Activated CD8-positive, alpha-beta memory T cell treated with anti-CD3 and anti-CD28 coated beads, Interleukin-2, amount 50 U/mL, for 1 hour (primary cell): ENCODE results near the gene ARVCF.

ENCODE experiments used
- DNase-seq: peaks from one replicate; pipeline ENCODE4 v3.0.0-alpha.2; 2020; ENCODE audit errors: extremely low read depth

The ARVCF gene

DNA sequence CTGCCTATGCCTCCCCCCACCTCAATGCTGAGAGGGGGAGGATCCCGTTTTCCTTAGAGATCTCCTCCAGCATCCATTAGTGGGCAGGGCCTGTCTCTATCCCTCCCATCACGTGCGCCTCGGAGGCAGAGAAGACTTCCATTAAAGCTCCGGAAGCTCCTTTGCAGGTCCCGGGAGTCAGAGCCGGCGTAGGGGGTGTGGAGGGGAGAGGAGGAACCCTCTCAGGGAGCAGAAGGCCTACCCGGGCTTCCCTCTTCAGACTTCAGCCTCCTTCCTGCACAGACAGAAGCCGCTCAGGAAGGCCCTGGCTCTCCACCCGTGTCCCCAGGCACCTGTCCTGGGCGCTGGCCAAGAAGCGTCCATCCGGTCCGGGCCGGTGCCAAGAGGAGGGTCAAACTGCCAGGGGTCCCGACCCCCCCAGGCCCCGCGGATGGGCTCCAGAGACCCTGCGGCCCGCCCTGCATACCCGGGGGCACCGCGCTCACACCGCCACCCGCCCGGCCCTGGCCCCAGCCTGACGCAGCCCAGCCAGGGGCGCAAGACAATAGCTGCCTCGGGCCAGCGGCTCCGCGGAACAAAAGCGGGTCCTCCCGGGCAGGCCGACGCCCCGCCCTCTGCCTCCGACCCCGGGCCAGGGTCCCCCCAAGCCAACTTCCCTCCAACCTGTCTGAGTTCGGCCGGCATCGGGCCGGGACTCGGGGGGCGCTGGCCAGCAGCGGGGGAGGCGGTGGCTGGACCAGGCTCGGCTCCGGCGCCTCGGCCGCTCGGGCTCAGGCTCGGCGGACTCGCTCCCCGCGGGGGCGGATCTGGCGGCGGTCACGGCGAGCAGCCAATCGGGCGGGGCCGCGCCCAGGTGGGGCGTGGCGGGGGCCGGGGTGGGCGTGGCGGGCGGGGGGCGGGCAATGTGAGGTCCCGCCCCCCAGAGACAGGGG is 29.9 kb downstream of the ARVCF start:
- DNase-seq: peak; percentile 21

- no peak for DNase-seq
These were observed 30.6 kb downstream of the ARVCF start for GRCh38 chr22:19986011-19986409.

DNA sequence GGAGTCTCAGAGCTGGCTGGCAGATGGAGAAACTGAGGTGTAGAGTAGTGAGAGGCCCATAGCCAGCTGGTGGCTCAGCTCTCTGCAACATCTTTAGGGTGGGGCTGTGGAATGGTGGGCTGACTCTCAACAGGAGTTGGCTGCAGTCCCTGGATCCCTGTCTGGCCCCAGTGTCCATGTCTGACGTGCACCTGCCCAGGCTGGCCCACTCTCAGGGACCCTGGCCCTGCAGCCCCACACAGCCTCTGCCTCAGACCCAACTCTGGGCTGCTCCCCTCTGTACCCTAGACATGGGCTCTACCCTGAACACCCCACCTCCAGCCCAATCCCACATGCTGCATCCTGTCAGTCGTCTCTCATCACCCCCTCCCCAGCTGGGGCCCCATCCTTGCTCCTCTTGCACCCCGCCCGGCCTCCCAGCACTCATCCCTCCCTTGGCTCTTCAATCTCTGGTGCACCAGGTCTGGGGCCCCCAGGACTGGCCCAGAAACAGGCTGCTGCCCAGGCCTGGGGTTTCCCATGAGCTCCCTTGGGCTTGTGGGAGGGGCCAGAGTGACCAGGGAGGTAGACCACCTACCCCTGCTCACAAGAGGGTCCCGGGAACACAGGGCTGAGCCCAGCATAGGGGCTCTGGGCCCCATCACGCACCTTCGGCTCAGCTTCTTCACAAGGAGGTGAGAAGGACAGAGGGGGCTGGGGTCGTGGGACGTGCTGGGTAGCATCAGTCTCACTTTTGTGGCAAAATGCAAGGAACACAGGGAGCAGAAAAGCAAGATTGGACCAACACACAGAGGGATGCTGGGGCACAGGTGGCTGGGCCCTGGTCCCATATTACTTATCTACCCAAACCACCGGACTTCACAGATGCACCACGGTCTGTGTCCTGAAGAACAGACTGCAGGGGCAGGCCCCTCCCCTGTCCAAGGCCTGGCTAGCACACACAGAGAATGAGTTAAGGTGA is 31.5 kb downstream of the ARVCF start:
- DNase-seq: no peak

DNA sequence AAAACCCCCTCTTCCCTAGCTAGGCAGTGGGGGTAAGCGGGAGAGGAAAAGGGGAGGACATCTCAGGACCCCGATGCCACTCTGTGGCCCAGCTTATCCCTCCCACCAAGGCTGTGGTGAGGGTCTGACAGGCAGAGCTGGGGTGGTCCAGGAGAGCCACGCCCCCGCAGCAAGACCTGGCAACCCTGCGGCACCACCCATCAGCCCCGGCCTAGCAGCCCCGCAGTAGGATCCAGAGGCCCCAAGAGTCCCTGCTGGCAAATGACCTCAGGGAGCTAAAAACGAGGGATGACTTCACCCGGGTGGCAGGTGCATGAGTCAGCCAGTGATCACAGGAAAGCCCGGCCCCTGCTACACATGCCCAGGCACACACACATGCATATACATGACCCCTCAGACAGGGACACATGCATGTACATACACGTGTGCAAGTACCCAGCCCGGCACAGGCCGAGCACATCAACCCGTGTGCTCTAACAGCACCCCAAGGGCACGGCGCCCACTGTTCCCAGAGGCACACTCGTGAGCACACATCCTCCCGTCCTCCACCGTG is 32.3 kb downstream of the ARVCF start:
- no peak for DNase-seq

GRCh38 chr22:19983741-19984140 is 32.9 kb downstream of the ARVCF start:
- DNase-seq: no peak

- no peak for DNase-seq
These were observed 33.5 kb downstream of the ARVCF start for GRCh38 chr22:19982991-19983578.

DNA sequence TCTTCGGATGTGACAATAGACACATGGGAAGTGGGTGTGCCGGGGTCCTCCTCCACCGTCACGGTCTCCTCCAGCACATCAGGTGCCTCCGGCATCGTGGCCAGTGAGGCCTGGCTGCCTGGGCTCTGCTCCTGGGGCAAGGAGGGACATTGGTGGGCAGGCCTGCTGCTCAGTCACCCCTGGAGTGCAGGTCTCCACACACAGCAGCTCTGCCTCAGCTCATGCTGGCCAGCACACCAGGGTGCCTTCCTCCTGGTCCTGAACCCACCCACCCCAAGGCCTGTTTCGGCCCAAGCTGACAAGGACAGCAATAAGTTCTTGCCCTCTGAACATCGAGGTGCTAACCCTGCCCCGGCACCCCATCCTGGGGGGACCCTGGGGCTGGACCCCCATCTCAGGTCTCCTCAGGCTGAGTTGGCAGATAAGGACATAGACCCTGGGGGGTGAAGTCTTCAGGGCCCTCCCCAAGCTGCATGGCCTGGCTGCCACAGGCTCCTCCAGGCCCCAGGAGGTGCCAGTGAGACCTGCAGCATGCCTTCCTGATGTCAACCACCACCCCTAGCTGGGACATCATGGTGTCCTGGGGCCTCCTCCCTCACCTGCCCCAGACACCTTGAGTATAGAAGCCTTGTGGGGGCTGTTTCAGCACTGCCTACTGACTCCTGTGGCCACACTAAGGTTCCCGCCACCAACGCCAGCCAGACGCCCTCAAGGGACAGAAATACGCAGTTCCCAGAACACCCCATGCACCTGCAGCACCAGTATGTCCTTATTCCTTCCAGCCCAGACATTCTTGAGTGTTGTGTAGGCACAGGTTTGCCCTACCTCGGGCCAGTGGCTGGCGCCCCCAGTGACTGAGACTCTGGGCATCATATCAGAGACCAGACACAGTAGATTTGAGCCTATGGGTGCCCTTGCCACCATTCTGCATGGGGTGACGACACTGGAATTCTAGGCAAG is 34.4 kb downstream of the ARVCF start:
- DNase-seq: no peak

GRCh38 chr22:19981171-19981960 is 35.3 kb downstream of the ARVCF start:
- no peak for DNase-seq

- DNase-seq: no peak
These were observed 35.9 kb downstream of the ARVCF start for GRCh38 chr22:19980766-19981165.

- DNase-seq: no peak
These were observed 36.7 kb downstream of the ARVCF start for GRCh38 chr22:19979712-19980493.

DNA sequence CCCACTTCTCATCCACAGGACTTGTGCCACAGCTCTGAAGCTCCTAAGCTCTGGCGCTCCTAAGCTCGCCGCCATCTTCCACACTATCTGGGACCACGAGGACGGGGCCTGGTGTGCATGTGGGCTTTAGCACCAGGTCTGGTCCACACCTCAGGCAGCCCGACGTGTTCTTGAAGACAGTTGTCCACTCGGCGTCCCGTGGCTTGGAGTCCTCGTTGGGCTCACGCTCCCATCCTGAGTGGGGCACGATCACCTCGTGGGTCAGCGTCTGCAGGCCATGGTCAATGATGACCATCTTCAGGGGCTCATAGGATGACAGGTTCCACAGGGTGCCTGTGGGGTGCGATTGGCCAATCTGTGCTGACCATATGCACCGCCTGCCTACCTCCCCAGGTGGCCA is 37.9 kb downstream of the ARVCF start:
- no peak for DNase-seq

GRCh38 chr22:19977296-19978243 is 39.1 kb downstream of the ARVCF start:
- no peak for DNase-seq

GRCh38 chr22:19976671-19977070 is 40.0 kb downstream of the ARVCF start:
- no peak for DNase-seq

DNA sequence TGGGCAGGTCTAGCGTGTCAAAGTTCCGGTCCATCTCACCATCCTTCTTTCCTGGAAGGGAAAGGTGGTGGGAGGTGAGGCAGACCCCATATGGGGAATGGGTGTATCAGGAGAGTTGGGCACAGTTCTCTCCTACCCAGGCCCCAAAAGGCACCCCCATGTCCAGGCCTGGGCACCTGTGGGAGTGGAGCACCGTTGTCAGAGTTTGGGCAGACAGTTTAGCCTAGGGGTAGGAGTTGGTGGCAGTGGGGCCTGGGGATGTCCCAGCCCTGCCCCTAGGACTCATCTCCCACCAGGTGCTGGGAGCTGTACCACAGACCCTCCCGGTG is 41.0 kb downstream of the ARVCF start:
- no peak for DNase-seq

DNA sequence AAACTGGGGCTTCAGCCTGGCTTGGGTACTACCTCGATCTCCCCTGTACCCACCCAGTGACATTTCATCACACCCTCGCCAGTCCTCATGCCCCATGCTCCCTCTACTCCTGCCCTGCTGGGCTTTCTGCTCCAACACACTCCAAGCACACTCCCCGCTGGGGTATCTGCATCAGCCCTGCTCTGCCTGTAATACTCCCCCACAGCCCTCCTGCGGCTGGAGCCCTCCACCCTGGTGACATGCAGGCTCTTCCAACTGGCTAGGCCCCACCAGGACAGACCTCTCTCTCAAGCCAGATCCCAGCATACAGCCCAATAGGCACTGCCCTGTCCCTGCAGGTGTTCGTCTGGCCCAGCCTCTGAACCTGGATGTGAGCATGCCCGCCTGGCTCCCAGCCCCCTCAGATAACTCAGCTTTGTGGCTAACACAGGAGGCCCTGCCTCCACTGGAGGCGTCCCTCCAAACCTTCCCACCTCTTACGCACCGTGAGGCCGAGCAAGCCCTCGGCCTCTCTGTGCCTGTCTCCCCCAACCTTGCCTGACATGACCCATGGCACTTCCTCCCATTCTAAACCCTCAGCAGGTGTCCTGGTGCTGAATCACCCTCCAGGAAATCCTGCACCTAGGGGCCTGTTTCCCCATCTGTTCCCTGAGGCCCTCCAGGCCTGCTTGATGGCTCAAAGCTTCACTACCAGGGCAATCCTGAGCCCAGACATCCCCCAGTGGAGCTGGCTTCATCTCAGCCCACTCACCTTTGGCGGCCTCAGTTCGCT is 41.5 kb downstream of the ARVCF start:
- DNase-seq: no peak

DNA sequence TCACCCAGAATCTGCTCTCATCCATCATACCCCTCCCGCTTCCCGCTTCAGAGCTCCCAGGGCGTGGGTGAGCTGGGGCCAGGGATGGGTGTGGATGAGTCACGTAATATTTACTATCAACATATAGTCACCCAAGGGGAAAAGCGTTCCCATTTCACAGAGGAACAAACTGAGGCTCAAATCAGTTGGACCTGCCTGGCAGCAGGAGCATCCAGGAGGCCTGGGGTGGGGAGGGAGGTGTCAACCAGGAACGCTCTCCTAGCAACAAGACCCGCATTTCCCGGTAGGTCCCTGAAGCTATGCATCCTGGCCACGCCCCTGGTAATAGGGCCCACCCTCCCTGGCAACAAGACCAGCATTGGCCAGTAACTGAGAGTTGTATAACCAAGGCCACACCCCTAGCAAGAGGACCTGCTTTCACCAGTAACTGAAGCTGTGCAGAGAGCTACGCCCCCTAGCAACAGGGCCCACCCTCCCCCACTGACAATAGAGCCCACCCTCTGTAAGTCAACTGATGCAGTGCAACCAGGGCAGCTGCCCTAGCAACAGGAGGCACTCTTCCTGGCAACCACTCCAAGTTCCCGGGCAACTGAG is 42.3 kb downstream of the ARVCF start:
- no peak for DNase-seq
